ENCODE data around the gene FGF4.

FGF4 gene

GRCh38 chr11:69745201-69745600 lies 29.9 kb downstream of the FGF4 start:
- no peak for DNase-seq (ENCODE audit: low read depth)

DNA sequence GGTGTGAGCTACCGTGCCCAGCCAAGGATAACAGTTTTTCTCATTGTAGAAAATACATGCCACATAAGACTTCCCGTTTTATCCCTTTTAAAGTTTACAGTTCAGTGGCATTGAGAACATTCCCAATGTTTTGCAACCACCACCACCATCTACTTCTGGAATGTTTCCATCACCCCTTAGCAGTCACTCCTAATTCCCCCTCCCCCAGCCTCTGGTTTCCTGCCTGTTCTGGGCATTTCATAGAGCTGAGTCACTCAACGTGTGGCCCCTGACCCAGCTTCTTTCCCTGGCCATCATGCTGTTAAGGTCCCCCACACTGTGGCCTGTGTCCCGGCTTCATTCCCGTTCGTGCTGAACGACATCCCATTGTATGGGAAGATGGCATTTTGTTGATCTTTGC lies 30.7 kb downstream of the FGF4 start:
- no peak for DNase-seq (ENCODE audit: low read depth)
- no peak overlapping the region for H3K4me3 ChIP-seq (ENCODE audit: low read depth, low read length)
- TF ChIP-seq, protein P1, sequence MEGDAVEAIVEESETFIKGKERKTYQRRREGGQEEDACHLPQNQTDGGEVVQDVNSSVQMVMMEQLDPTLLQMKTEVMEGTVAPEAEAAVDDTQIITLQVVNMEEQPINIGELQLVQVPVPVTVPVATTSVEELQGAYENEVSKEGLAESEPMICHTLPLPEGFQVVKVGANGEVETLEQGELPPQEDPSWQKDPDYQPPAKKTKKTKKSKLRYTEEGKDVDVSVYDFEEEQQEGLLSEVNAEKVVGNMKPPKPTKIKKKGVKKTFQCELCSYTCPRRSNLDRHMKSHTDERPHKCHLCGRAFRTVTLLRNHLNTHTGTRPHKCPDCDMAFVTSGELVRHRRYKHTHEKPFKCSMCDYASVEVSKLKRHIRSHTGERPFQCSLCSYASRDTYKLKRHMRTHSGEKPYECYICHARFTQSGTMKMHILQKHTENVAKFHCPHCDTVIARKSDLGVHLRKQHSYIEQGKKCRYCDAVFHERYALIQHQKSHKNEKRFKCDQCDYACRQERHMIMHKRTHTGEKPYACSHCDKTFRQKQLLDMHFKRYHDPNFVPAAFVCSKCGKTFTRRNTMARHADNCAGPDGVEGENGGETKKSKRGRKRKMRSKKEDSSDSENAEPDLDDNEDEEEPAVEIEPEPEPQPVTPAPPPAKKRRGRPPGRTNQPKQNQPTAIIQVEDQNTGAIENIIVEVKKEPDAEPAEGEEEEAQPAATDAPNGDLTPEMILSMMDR (IDR thresholded peaks at IDR 0.05; ENCODE audit: low read depth, low read length, missing control alignments): no peak

More at GRCh38 chr11:69745201-69745600, 29.9 kb downstream of the FGF4 start:
- TF ChIP-seq, protein P1 (IDR thresholded peaks at IDR 0.05; ENCODE audit: low read depth, low read length, missing control alignments): no peak
- no peak overlapping the region for H3K4me3 ChIP-seq (ENCODE audit: low read depth, low read length)

GRCh38 chr11:69734841-69735240 lies 40.3 kb downstream of the FGF4 start:
- DNase-seq (ENCODE audit: low read depth): no peak
- TF ChIP-seq, protein P1 (IDR thresholded peaks at IDR 0.05; ENCODE audit: low read depth, low read length, missing control alignments): no peak
- H3K4me3 ChIP-seq (ENCODE audit: low read depth, low read length): no peak overlapping the region

- no peak overlapping the region for H3K4me3 ChIP-seq (ENCODE audit: low read depth, low read length)
- DNase-seq (ENCODE audit: low read depth): no peak
- TF ChIP-seq, protein P1 (IDR thresholded peaks at IDR 0.05; ENCODE audit: low read depth, low read length, missing control alignments): no peak
These were observed 40.8 kb downstream of the FGF4 start for GRCh38 chr11:69734367-69734766.

GRCh38 chr11:69732910-69733309 lies 42.2 kb downstream of the FGF4 start:
- TF ChIP-seq, protein P1 (IDR thresholded peaks at IDR 0.05; ENCODE audit: low read depth, low read length, missing control alignments): no peak
- DNase-seq (ENCODE audit: low read depth): no peak
- no peak overlapping the region for H3K4me3 ChIP-seq (ENCODE audit: low read depth, low read length)

DNA sequence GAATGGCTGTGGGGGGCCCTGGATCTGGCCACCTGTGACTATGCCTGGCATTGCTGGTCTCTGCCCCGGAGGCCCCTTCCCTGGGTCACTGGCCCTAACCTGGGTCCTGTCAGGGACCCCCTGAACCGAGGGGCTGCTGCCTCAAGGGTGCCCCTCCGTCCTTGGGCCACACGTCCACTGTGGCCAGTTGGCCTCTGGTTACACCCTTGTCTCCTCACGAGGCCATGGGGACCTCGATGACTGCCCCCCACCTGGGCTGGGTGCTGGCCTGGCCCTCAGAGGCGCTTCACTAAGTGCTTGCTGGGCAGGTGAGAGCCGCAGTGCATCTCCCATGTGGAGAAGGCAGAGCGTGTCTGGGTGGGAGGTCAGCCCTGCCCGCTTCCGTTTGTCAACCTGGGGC lies 44.0 kb downstream of the FGF4 start:
- no peak for DNase-seq (ENCODE audit: low read depth)
- TF ChIP-seq, protein P1 (IDR thresholded peaks at IDR 0.05; ENCODE audit: low read depth, low read length, missing control alignments): no peak
- no peak overlapping the region for H3K4me3 ChIP-seq (ENCODE audit: low read depth, low read length)

GRCh38 chr11:69730500-69730899 lies 44.6 kb downstream of the FGF4 start:
- H3K4me3 ChIP-seq (ENCODE audit: low read depth, low read length): no peak overlapping the region
- TF ChIP-seq, protein P1 (IDR thresholded peaks at IDR 0.05; ENCODE audit: low read depth, low read length, missing control alignments): no peak
- DNase-seq (ENCODE audit: low read depth): no peak

Data from GM12864 (cell line).